Spleen (tissue), 7 donors: ENCODE measurements around the gene RBM8A.

Source experiments
- CTCF ChIP-seq, 11 experiments: fragments of 200-600 bp in 7 of 11; fragments of 450-650 bp in 4 of 11; sonication (generic) in 4 of 11; IDR thresholded peaks in 8 of 11; conservative IDR thresholded peaks in 3 of 11; 1 replicate in 7 of 11; 2 replicates in 4 of 11; pipeline versions ENCODE4 v1.4.0 to v1.8.0; 2016 to 2021; ENCODE audit warnings: antibody characterized with exemption in 11 of 11, inconsistent platforms in 4 of 11, mild to moderate bottlenecking in 1 of 11
- POLR2A ChIP-seq, 3 donors: fragments of 450-650 bp; IDR thresholded peaks; one replicate each; pipeline ENCODE4 v1.5.1; 2017; ENCODE audit warnings: antibody characterized with exemption in 3 of 3, mild to moderate bottlenecking in 1 of 3
- POLR2AphosphoS5 ChIP-seq, 3 donors: sonication (generic); formaldehyde crosslinking; IDR thresholded peaks; one replicate each; pipeline ENCODE4 v1.5.1; 2017; ENCODE audit warnings: antibody characterized with exemption in 3 of 3
- donor health status: DM: no; HTN: no; CAD: no; lungs with moderate emphysema.
- donor health status: DM: no; HTN: no; CAD: no.
- donor health status: DM: no; HTN: no; CAD: no.

GRCh38 chr1:145891587-145892485, 35.4 kb downstream of the RBM8A start:
- TF ChIP-seq CTCF (IDR thresholded peaks at IDR 0.05 in 8 of 11, conservative IDR thresholded peaks at IDR 0.05 in 3 of 11): peak; percentile 76 to 91 (median 85)
- no peak for TF ChIP-seq POLR2A (IDR thresholded peaks at IDR 0.05)
- peak in 2 of 3 donors; percentile 52 to 63 for TF ChIP-seq POLR2AphosphoS5 (IDR thresholded peaks at IDR 0.05)
